ENCODE data around the gene DCDC2C. TPM values are rescaled to one million over a fixed set of nuclear protein-coding genes. Genes with fewer than 3 reads are reported as not detected.

The DCDC2C gene
- total RNA-seq, 1 donor from 2014 or later = not detected

- Mint-ChIP-seq H3K36me3 (peaks cover 10% of the 10 kb centered on the region), H3K9me3 (peaks cover 24% of the 10 kb centered on the region), H3K4me1 (peaks cover 41% of the 10 kb centered on the region), H3K27ac (peak overlapping the region; percentile 92), H3K27me3 (ENCODE audit: insufficient read depth, low read depth) (peaks cover 20% of the 10 kb centered on the region), H3K4me3 (peak overlapping the region; percentile 60)
- Histone ChIP-seq H3K27ac (no peak overlapping the region), H4K20me1 (ENCODE audit: low read depth) (no peaks in the 10 kb centered on the region), H3K9me3 (ENCODE audit: low read depth) (no peaks in the 10 kb centered on the region), H3K4me3 (no peak overlapping the region), H3K9ac (no peak overlapping the region), H3K79me2 (ENCODE audit: low read depth) (no peaks in the 10 kb centered on the region), H3K4me2 (no peak overlapping the region), H2AFZ (replicated peaks) (no peak overlapping the region), H3K4me1 (peaks cover 16% of the 10 kb centered on the region), H3F3A (ENCODE audit: low read depth) (peaks cover 9% of the 10 kb centered on the region), H3K36me3 (no peaks in the 10 kb centered on the region), H3K27me3 (no peaks in the 10 kb centered on the region)
- no peak for TF ChIP-seq EZH2 (IDR thresholded peaks at IDR 0.05)
- TF ChIP-seq EZH2phosphoT487 (IDR thresholded peaks at IDR 0.05) = no peak
- no peak for TF ChIP-seq CTCF (IDR thresholded peaks at IDR 0.05)
- DNase-seq (ENCODE audit: low spot score) = no peak
Observed at GRCh38 chr2:3705782-3706181, 2.4 kb downstream of the DCDC2C start.

GRCh38 chr2:3706892-3707291 lies 3.5 kb downstream of the DCDC2C start:
- Histone ChIP-seq H3K4me2 (no peak overlapping the region), H3K27ac (no peak overlapping the region), H3K79me2 (ENCODE audit: low read depth) (no peaks in the 10 kb centered on the region), H4K20me1 (ENCODE audit: low read depth) (no peaks in the 10 kb centered on the region), H3K4me1 (peaks cover 16% of the 10 kb centered on the region), H3K36me3 (no peaks in the 10 kb centered on the region), H3K27me3 (no peaks in the 10 kb centered on the region), H3K4me3 (no peak overlapping the region), H2AFZ (replicated peaks) (peak overlapping the region; percentile 4), H3K9me3 (ENCODE audit: low read depth) (no peaks in the 10 kb centered on the region), H3F3A (ENCODE audit: low read depth) (peaks cover 9% of the 10 kb centered on the region), H3K9ac (no peak overlapping the region)
- Mint-ChIP-seq H3K36me3 (peaks cover 10% of the 10 kb centered on the region), H3K27me3 (ENCODE audit: insufficient read depth, low read depth) (peaks cover 20% of the 10 kb centered on the region), H3K4me3 (no peak overlapping the region), H3K4me1 (peaks cover 41% of the 10 kb centered on the region), H3K27ac (no peak overlapping the region), H3K9me3 (peaks cover 16% of the 10 kb centered on the region)
- TF ChIP-seq CTCF (IDR thresholded peaks at IDR 0.05) (no peak), EZH2 (IDR thresholded peaks at IDR 0.05) (no peak), EZH2phosphoT487 (IDR thresholded peaks at IDR 0.05) (no peak)
- no peak for DNase-seq (ENCODE audit: low spot score)

- H3K27me3 Mint-ChIP-seq (ENCODE audit: insufficient read depth, low read depth) = peaks cover 11% of the 10 kb centered on the region
- H3K4me2 ChIP-seq = no peak overlapping the region
- no peak for DNase-seq (ENCODE audit: low spot score)
- no peak overlapping the region for H3K4me3 Mint-ChIP-seq
- H2AFZ ChIP-seq (replicated peaks) = no peak overlapping the region
- H3K79me2 ChIP-seq (ENCODE audit: low read depth) = no peaks in the 10 kb centered on the region
- no peaks in the 10 kb centered on the region for H3K27me3 ChIP-seq
- H3K4me3 ChIP-seq = no peak overlapping the region
- TF ChIP-seq EZH2phosphoT487 (IDR thresholded peaks at IDR 0.05) = no peak
- no peak for TF ChIP-seq CTCF (IDR thresholded peaks at IDR 0.05)
- no peak for TF ChIP-seq EZH2 (IDR thresholded peaks at IDR 0.05)
- peaks cover 39% of the 10 kb centered on the region for H3K4me1 Mint-ChIP-seq
- no peaks in the 10 kb centered on the region for H3K36me3 ChIP-seq
- no peaks in the 10 kb centered on the region for H3K9me3 ChIP-seq (ENCODE audit: low read depth)
- H4K20me1 ChIP-seq (ENCODE audit: low read depth) = no peaks in the 10 kb centered on the region
- H3K27ac ChIP-seq = no peak overlapping the region
- peak overlapping the region; percentile 22 for H3K27ac Mint-ChIP-seq
- H3F3A ChIP-seq (ENCODE audit: low read depth) = peaks cover 9% of the 10 kb centered on the region
- peaks cover 16% of the 10 kb centered on the region for H3K4me1 ChIP-seq
- peaks cover 5% of the 10 kb centered on the region for H3K9me3 Mint-ChIP-seq
- H3K9ac ChIP-seq = no peak overlapping the region
- H3K36me3 Mint-ChIP-seq = peaks cover 3% of the 10 kb centered on the region
Observed at GRCh38 chr2:3708576-3708975, 5.2 kb downstream of the DCDC2C start.

Measured in neural progenitor cell (in vitro differentiated cells).